Type B pancreatic cell (in vitro differentiated cells): ENCODE measurements around the gene DPP6. TPM values are rescaled to one million over a fixed set of nuclear protein-coding genes. Genes with fewer than 3 reads are reported as not detected.
A peak's percentile ranks its signal among the peaks of the same experiment; 100 is the strongest.

Experiments
- DNase-seq: peaks from one replicate; pipeline ENCODE4 v3.0.0; 2021; ENCODE audit warnings: mixed read lengths; ENCODE audit not compliant: unreplicated experiment; ENCODE audit errors: extremely low spot score
- H3K27ac Mint-ChIP-seq: 2 replicates; pipeline ENCODE4 v1.8.0; 2021; ENCODE audit warnings: mild to moderate bottlenecking, mixed read lengths
- H3K27me3 Mint-ChIP-seq: 2 replicates; pipeline ENCODE4 v1.8.0; 2021; ENCODE audit warnings: mixed read lengths
- H3K36me3 Mint-ChIP-seq: 2 replicates; pipeline ENCODE4 v1.8.0; 2021; ENCODE audit warnings: mixed read lengths
- H3K4me1 Mint-ChIP-seq: one replicate; pipeline ENCODE4 v1.8.0; 2021; ENCODE audit warnings: mixed read lengths; ENCODE audit not compliant: unreplicated experiment
- H3K4me3 Mint-ChIP-seq: 2 replicates; pipeline ENCODE4 v1.8.0; 2021; ENCODE audit warnings: mild to moderate bottlenecking, mixed read lengths
- H3K9me3 Mint-ChIP-seq: 2 replicates; pipeline ENCODE4 v1.8.0; 2021; ENCODE audit warnings: mixed read lengths
- total RNA-seq: library from RNA; stranded (reverse); gene quantifications from 2 replicates; pipeline ENCODE4 v1.2.1, GENCODE V29; 2021; ENCODE audit warnings: low replicate concordance
- TF ChIP-seq, protein P1 (sequence below): fragments of 200-600 bp; sonication (generic); conservative IDR thresholded peaks from 2 replicates; pipeline ENCODE4 v1.5.0; 2021; ENCODE audit warnings: antibody characterized with exemption, mild to moderate bottlenecking

DPP6 gene
- total RNA-seq, 1 donor from 2014 or later: 4.1 TPM

DNA sequence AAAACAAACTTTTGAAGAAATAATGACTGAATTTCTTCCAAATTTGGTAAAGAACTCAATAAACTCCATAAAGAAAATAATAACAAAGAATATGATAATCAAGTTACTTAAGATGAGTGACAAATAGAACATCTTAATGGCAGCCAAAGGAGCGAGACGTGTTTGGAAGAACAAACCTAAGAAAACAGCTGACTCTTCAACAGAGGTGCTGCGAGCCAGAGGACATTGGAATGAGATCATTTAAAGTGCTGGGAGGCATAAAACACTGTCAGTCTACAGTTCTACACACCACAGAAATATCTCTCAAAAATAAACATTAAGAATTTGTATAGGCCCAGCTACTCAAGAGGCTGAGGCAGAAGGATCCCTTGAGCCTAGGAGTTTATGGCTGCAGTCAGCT is 507.3 kb downstream of the DPP6 start:
- H3K27me3 Mint-ChIP-seq: no peaks in the 10 kb centered on the region
- no peaks in the 10 kb centered on the region for H3K36me3 Mint-ChIP-seq
- H3K4me3 Mint-ChIP-seq: no peak overlapping the region
- H3K27ac Mint-ChIP-seq: no peak overlapping the region
- TF ChIP-seq, protein P1, sequence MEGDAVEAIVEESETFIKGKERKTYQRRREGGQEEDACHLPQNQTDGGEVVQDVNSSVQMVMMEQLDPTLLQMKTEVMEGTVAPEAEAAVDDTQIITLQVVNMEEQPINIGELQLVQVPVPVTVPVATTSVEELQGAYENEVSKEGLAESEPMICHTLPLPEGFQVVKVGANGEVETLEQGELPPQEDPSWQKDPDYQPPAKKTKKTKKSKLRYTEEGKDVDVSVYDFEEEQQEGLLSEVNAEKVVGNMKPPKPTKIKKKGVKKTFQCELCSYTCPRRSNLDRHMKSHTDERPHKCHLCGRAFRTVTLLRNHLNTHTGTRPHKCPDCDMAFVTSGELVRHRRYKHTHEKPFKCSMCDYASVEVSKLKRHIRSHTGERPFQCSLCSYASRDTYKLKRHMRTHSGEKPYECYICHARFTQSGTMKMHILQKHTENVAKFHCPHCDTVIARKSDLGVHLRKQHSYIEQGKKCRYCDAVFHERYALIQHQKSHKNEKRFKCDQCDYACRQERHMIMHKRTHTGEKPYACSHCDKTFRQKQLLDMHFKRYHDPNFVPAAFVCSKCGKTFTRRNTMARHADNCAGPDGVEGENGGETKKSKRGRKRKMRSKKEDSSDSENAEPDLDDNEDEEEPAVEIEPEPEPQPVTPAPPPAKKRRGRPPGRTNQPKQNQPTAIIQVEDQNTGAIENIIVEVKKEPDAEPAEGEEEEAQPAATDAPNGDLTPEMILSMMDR: no peak
- no peaks in the 10 kb centered on the region for H3K4me1 Mint-ChIP-seq
- no peak for DNase-seq
- no peaks in the 10 kb centered on the region for H3K9me3 Mint-ChIP-seq

DNA sequence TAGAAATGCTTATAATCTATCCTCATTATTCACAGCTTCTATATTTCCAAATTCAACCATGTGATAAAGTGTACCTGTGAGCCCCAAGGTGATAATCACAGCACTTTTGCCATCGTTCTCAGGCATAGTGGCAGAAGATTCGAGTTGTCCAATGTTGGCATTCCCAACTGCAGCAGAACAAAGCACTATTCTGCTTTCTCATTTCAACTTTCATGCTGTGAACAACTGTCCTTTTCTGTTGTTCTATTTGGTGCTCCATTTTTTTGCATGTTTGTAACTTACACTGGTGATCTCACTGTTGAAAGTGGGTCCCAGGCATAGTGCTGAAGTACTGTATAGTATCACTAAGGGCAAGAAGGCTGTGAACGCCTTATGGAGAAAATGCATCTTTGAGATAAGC is 512.5 kb downstream of the DPP6 start:
- Mint-ChIP-seq H3K27ac (no peak overlapping the region), H3K36me3 (no peaks in the 10 kb centered on the region), H3K27me3 (no peaks in the 10 kb centered on the region), H3K9me3 (no peaks in the 10 kb centered on the region), H3K4me3 (no peak overlapping the region), H3K4me1 (no peaks in the 10 kb centered on the region)
- no peak for DNase-seq
- TF ChIP-seq, protein P1: no peak

DNA sequence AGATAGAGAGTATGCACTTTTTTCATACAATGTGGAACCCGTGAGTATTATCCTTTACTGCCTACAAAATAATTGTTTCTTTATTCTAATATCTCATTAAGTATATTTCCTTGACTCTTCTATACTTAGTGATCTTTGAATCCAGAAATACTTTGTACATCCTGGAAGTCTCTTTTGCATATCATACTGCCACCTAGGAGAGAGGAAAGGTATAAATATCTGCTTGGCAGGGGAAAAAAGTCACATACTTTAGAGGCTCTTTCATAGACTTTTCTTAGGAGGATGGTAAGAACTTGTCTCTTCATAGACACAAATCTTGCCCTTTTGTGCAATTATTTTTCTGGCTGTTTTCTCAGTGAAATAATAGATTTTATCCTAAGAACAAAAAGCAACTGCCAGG is 514.7 kb downstream of the DPP6 start:
- no peaks in the 10 kb centered on the region for H3K4me1 Mint-ChIP-seq
- no peaks in the 10 kb centered on the region for H3K9me3 Mint-ChIP-seq
- no peak overlapping the region for H3K27ac Mint-ChIP-seq

GRCh38 chr7:154568346-154568745 is 516.1 kb downstream of the DPP6 start:
- Mint-ChIP-seq H3K27me3 (no peaks in the 10 kb centered on the region), H3K27ac (no peak overlapping the region), H3K9me3 (no peaks in the 10 kb centered on the region), H3K4me3 (no peak overlapping the region), H3K4me1 (no peaks in the 10 kb centered on the region), H3K36me3 (no peaks in the 10 kb centered on the region)
- TF ChIP-seq, protein P1: no peak
- no peak for DNase-seq

More for the DNA sequence above, 514.7 kb downstream of the DPP6 start:
- H3K36me3 Mint-ChIP-seq: no peaks in the 10 kb centered on the region
- TF ChIP-seq, protein P1: peak; percentile 56
- no peak overlapping the region for H3K4me3 Mint-ChIP-seq
- no peaks in the 10 kb centered on the region for H3K27me3 Mint-ChIP-seq
- DNase-seq: no peak

- no peak overlapping the region for H3K27ac Mint-ChIP-seq
- no peak for DNase-seq
- H3K27me3 Mint-ChIP-seq: no peaks in the 10 kb centered on the region
- TF ChIP-seq, protein P1: no peak
- H3K4me3 Mint-ChIP-seq: no peak overlapping the region
- no peaks in the 10 kb centered on the region for H3K36me3 Mint-ChIP-seq
- H3K9me3 Mint-ChIP-seq: no peaks in the 10 kb centered on the region
- H3K4me1 Mint-ChIP-seq: no peaks in the 10 kb centered on the region
Observed at GRCh38 chr7:154569916-154570315, 517.7 kb downstream of the DPP6 start.

DNA sequence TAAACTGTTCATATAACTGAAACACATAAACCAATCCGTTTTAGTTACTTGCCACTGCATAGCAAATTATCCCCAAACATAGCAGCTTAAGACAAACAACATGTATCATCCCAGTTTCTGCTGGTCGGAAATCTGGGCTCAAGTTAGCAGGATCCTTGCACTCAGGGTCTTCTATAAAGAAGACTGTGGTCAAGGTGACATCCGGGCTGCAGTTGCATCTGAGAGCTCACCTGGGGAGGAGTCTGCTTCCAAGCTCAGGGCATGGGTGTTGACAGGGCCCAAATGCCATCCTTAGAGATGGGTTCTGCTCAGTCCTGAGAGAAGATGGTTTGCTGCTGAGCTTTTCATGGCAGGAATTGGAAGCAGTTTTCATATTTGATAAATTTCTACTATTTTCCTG is 519.6 kb downstream of the DPP6 start:
- Mint-ChIP-seq H3K36me3 (no peaks in the 10 kb centered on the region), H3K4me3 (no peak overlapping the region), H3K9me3 (no peaks in the 10 kb centered on the region), H3K27me3 (peaks cover 4% of the 10 kb centered on the region), H3K27ac (no peak overlapping the region), H3K4me1 (no peaks in the 10 kb centered on the region)
- no peak for DNase-seq
- TF ChIP-seq, protein P1: no peak
